ENCODE data around the gene SOD1. TPM values are rescaled to one million over a fixed set of nuclear protein-coding genes. Genes with fewer than 3 reads are reported as not detected.

SOD1 gene
- total and polyA plus RNA-seq, 2 donors (not counting 1 experiment from before 2014, with no cell fraction given) = 286 to 462 TPM

GRCh38 chr21:31658053-31658452 is 1.4 kb upstream of the SOD1 start:
- Histone ChIP-seq H3K4me3 (replicated peaks in 1 of 4; ENCODE audit: control extremely low read depth in 1 of 4, insufficient read depth in 1 of 4, low read depth in 3 of 4, low read length in 4 of 4) (no peak overlapping the region), H3K4me2 (ENCODE audit: extremely low read depth, insufficient read depth, low read length) (no peak overlapping the region), H3K9ac (ENCODE audit: insufficient read depth, low read length) (no peak overlapping the region), H3K4me1 (ENCODE audit: control insufficient read depth, extremely low read depth, insufficient read depth, low read length) (no peaks in the 10 kb centered on the region), H2AFZ (ENCODE audit: low read length) (no peak overlapping the region), H3K9me3 (ENCODE audit: control insufficient read depth, insufficient read depth, low read depth, low read length) (no peaks in the 10 kb centered on the region), H3K27ac (ENCODE audit: insufficient read depth, low read length) (no peak overlapping the region), H3K36me3 (ENCODE audit: control insufficient read depth, insufficient read depth, low read length) (no peaks in the 10 kb centered on the region), H3K27me3 (ENCODE audit: control insufficient read depth, insufficient read depth, low read length) (no peaks in the 10 kb centered on the region), H3K79me2 (ENCODE audit: control insufficient read depth, insufficient read depth, low read length) (peaks cover 30% of the 10 kb centered on the region), H4K20me1 (ENCODE audit: control insufficient read depth, extremely low read depth, insufficient read depth, low read length) (no peaks in the 10 kb centered on the region)
- no peak for DNase-seq (ENCODE audit: low read depth in 2 of 2)
- TF ChIP-seq EZH2 (IDR thresholded peaks at IDR 0.05; ENCODE audit: low read length, missing control alignments) (no peak), CTCF (conservative IDR thresholded peaks at IDR 0.05 in 1 of 2, IDR thresholded peaks at IDR 0.05 in 1 of 2; ENCODE audit: low read depth in 1 of 2, low read length in 2 of 2) (no peak)

- Histone ChIP-seq H3K4me3 (replicated peaks in 1 of 4; ENCODE audit: control extremely low read depth in 1 of 4, insufficient read depth in 1 of 4, low read depth in 3 of 4, low read length in 4 of 4) (peak overlapping the region; percentile 38 to 84 (median 80)), H4K20me1 (ENCODE audit: control insufficient read depth, extremely low read depth, insufficient read depth, low read length) (no peaks in the 10 kb centered on the region), H2AFZ (ENCODE audit: low read length) (peak overlapping the region; percentile 82), H3K79me2 (ENCODE audit: control insufficient read depth, insufficient read depth, low read length) (peaks cover 40% of the 10 kb centered on the region), H3K36me3 (ENCODE audit: control insufficient read depth, insufficient read depth, low read length) (peaks cover under 1% of the 10 kb centered on the region), H3K9ac (ENCODE audit: insufficient read depth, low read length) (peak overlapping the region; percentile 78), H3K27me3 (ENCODE audit: control insufficient read depth, insufficient read depth, low read length) (no peaks in the 10 kb centered on the region), H3K4me1 (ENCODE audit: control insufficient read depth, extremely low read depth, insufficient read depth, low read length) (no peaks in the 10 kb centered on the region), H3K27ac (ENCODE audit: insufficient read depth, low read length) (peak overlapping the region; percentile 60), H3K9me3 (ENCODE audit: control insufficient read depth, insufficient read depth, low read depth, low read length) (no peaks in the 10 kb centered on the region), H3K4me2 (ENCODE audit: extremely low read depth, insufficient read depth, low read length) (peak overlapping the region; percentile 89)
- TF ChIP-seq CTCF (conservative IDR thresholded peaks at IDR 0.05 in 1 of 2, IDR thresholded peaks at IDR 0.05 in 1 of 2; ENCODE audit: low read depth in 1 of 2, low read length in 2 of 2) = no peak
- no peak for TF ChIP-seq EZH2 (IDR thresholded peaks at IDR 0.05; ENCODE audit: low read length, missing control alignments)
- no peak for DNase-seq (ENCODE audit: low read depth in 2 of 2)
Observed at GRCh38 chr21:31659286-31659535, 282 bp upstream of the SOD1 start.

- no peaks in the 10 kb centered on the region for H3K27me3 ChIP-seq (ENCODE audit: control insufficient read depth, insufficient read depth, low read length)
- peak overlapping the region; percentile 91 for H3K27ac ChIP-seq (ENCODE audit: insufficient read depth, low read length)
- no peak overlapping the region for H2AFZ ChIP-seq (ENCODE audit: low read length)
- peak overlapping the region; percentile 78 for H3K9ac ChIP-seq (ENCODE audit: insufficient read depth, low read length)
- no peaks in the 10 kb centered on the region for H4K20me1 ChIP-seq (ENCODE audit: control insufficient read depth, extremely low read depth, insufficient read depth, low read length)
- no peak for TF ChIP-seq CTCF (conservative IDR thresholded peaks at IDR 0.05 in 1 of 2, IDR thresholded peaks at IDR 0.05 in 1 of 2; ENCODE audit: low read depth in 1 of 2, low read length in 2 of 2)
- H3K4me1 ChIP-seq (ENCODE audit: control insufficient read depth, extremely low read depth, insufficient read depth, low read length) = no peaks in the 10 kb centered on the region
- peak overlapping the region; percentile 75 to 89 (median 84) for H3K4me3 ChIP-seq (replicated peaks in 1 of 4; ENCODE audit: control extremely low read depth in 1 of 4, insufficient read depth in 1 of 4, low read depth in 3 of 4, low read length in 4 of 4)
- peak overlapping the region; percentile 5 for H3K4me2 ChIP-seq (ENCODE audit: extremely low read depth, insufficient read depth, low read length)
- peaks cover 43% of the 10 kb centered on the region for H3K79me2 ChIP-seq (ENCODE audit: control insufficient read depth, insufficient read depth, low read length)
- peaks cover 2% of the 10 kb centered on the region for H3K36me3 ChIP-seq (ENCODE audit: control insufficient read depth, insufficient read depth, low read length)
- H3K9me3 ChIP-seq (ENCODE audit: control insufficient read depth, insufficient read depth, low read depth, low read length) = no peaks in the 10 kb centered on the region
- DNase-seq (ENCODE audit: low read depth in 2 of 2) = peak in 1 of 2 donors; percentile 30
Observed at GRCh38 chr21:31660259-31660565, 719 bp downstream of the SOD1 start.
